HG03432 (cell line): ENCODE results near the gene ACKR1.

ENCODE experiments used
- ATAC-seq: cut with Tn5 transposase; IDR thresholded peaks from one replicate; pipeline ENCODE4 v1.9.1; 2021; ENCODE audit warnings: mild to moderate bottlenecking, moderate library complexity; ENCODE audit not compliant: unreplicated experiment

ACKR1 gene, protein sequence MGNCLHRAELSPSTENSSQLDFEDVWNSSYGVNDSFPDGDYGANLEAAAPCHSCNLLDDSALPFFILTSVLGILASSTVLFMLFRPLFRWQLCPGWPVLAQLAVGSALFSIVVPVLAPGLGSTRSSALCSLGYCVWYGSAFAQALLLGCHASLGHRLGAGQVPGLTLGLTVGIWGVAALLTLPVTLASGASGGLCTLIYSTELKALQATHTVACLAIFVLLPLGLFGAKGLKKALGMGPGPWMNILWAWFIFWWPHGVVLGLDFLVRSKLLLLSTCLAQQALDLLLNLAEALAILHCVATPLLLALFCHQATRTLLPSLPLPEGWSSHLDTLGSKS

DNA sequence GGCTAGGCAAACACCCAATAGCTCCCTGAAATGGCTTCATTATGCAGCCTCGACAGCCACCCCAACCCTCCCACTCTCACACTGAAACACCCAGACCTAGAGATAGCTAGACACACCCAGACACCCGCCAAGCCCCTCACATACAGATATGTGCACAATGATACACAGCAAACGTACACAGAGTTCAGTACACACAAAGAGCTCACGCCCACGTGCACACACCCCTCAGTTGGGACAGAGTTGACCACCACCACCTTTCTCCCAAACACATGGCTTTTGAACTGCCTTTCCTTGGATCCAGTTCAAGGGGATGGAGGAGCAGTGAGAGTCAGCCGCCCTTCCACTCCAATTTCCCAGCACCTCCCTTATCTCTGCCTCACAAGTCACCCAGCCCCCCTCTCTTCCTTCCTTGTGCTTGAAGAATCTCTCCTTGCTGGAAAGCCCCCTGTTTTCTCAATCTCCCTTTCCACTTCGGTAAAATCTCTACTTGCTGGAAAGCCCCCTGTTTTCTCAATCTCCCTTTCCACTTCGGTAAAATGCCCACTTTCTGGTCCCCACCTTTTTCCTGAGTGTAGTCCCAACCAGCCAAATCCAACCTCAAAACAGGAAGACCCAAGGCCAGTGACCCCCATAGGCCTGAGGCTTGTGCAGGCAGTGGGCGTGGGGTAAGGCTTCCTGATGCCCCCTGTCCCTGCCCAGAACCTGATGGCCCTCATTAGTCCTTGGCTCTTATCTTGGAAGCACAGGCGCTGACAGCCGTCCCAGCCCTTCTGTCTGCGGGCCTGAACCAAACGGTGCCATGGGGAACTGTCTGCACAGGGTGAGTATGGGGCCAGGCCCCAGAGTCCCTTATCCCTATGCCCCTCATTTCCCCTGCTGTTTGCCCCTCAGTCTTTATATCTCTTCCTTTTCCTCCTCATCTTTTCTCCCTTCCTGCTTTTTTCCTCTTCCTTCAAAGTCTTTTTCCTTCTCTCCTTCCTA, at the start of gene ACKR1:
Gene ACKR1, plus strand, starts transcription at position 715 of the 981 bp plus-strand sequence. Its CDS starts 85 bp downstream, at position 800.
- ATAC-seq, result no peak

DNA sequence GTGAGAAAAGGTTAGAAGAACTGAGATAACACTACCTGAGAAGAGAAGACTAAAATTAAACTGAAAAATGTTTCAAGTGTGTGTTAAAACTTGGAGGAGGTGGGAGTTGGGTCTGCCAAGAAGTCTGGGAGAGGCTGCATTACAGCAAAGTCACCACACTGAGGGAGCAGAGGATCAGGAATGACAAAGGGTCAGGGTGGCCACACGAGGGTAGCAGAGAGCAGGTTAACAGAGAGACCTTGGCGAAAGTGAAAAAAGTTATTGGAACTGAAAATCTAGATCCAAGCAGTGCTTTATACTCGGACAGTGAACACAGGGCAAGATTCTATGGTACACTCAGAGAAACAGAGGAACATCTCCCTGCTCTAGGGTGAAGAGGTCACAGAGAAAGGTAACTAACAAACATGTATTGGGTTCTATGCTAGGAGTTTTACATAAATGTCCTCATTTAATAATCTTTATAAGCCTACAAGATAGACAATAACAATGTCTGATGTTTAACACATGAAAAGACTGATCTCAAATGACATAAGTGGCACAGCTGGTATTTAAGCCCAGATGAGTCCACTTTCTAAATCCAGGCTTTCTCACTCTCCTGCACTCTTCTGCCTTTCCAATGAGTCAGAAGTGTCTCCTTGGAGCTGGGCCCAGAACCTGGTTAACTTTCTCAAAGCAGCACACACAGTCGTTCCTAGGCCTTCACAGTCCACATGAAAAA, 43.5 kb upstream of the ACKR1 start:
- ATAC-seq, result peak; percentile 95

- no peak for ATAC-seq
These were observed 43.0 kb upstream of the ACKR1 start for GRCh38 chr1:159161719-159162026.

DNA sequence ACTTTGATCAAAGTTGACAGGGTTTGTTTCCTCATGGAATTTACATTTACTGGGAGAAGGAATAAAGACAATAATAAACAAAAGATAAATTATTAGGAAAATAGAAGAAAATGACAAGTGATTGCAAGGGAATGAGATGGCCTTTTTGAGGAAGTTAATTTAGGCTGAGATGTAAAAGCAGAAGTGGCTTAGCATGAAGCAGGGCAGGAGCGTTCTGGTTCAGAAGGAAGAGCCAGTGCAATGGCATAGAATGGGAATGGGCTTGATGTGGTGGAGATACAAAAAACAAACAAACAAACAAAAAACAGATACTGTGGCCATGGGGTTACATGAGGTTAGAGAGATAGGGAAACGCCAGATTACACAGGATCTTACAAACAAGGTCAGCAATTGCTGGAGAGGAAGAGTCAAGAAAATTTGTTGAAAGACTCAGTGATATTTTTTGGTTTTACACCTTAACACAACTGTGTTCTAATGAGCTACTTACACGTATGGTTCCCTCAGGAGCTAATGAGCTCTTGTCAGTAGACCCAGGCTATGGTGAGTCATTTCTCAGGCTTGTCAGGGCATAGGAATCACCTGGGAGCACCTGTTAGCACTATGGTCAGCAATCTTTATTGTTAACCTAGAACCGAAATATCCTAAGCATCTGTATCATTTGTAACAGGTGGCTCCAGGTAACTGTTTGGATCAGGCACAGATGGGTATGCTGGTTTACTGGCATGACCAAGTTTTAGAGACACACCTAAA, 42.0 kb upstream of the ACKR1 start:
- ATAC-seq, result no peak

GRCh38 chr1:159163614-159164228, 41.0 kb upstream of the ACKR1 start:
- ATAC-seq, result no peak

GRCh38 chr1:159168043-159168442, 36.6 kb upstream of the ACKR1 start:
- no peak for ATAC-seq

GRCh38 chr1:159170639-159171038, 34.0 kb upstream of the ACKR1 start:
- no peak for ATAC-seq

GRCh38 chr1:159171254-159171687, 33.4 kb upstream of the ACKR1 start, which contains the start of gene CADM3:
TSS of gene CADM3 (plus strand) at chr1:159171615. CDS start at chr1:159171766, 151 bp downstream.
- ATAC-seq, result no peak

DNA sequence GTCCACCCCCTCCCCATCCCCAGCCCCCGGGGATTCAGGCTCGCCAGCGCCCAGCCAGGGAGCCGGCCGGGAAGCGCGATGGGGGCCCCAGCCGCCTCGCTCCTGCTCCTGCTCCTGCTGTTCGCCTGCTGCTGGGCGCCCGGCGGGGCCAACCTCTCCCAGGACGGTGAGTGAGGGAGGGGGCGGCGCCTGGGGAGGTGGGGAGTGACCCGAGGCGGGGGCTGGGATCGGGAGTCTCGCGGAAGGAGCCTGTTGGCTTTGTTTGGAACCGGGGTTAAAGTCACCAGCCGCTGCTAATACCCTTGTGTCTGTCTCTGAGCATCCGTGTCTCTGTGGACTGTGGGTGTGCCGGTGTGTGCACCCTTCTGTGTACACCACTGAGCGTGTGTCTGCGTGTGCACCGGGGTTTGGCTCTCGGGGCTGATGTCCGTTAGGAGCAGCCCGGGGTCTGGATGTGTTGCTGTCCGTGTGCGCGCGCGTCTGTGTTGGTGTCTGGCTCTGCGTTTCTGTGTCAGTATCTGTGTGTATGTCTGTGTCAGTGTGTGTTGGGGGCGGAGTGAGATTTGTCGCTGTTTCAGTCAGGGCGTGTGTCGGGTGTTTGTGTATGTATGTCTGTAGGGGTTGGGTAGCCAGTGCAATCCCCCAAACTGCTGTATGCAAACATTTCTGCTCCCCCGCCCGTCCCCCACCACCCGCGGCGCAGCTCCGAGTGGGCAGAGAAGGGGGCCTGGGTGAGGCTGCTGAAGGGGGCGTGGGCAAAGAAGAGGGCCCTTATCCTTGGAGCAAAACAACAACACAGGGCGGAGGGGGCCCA, 32.8 kb upstream of the ACKR1 start:
- ATAC-seq, result no peak

GRCh38 chr1:159172614-159173291, 31.9 kb upstream of the ACKR1 start:
- no peak for ATAC-seq

GRCh38 chr1:159173320-159173719, 31.4 kb upstream of the ACKR1 start:
- no peak for ATAC-seq

- ATAC-seq, result no peak
These were observed 29.1 kb upstream of the ACKR1 start for GRCh38 chr1:159175571-159175970.

DNA sequence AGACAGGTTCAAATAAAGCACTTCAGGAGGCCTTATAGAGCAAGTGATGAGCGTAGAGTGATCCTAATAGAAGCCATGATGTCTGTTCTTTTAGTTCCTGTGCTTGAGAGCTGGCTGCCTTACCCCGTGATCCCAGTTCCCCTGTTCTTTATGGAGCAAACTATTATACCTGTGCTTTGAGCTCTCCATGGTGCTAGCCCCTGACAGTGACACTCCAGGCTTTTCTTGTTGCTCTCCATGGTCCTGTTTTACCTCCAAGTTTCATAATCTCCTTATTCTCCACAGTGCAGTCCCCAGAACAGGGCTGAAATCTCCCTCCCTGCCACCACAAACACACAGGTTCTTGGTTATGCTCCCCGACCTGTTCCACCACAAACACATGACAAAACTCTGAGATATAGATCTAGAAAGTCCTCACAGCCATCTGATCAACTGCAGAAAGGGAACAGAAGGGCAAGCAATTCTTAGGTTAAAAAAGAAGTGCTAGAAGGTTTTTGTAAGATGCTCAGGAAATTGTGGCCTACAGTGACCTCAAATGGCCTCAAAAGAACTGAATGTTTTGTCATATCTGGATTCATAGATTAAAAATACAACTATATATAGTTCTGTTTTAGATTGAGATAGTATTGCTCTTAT, 27.3 kb upstream of the ACKR1 start:
- peak; percentile 59 for ATAC-seq

- ATAC-seq, result no peak
These were observed 24.8 kb upstream of the ACKR1 start for GRCh38 chr1:159179906-159180305.

- no peak for ATAC-seq
These were observed 24.2 kb upstream of the ACKR1 start for GRCh38 chr1:159180516-159180915.

- ATAC-seq, result no peak
These were observed 23.2 kb upstream of the ACKR1 start for GRCh38 chr1:159181328-159182024.

DNA sequence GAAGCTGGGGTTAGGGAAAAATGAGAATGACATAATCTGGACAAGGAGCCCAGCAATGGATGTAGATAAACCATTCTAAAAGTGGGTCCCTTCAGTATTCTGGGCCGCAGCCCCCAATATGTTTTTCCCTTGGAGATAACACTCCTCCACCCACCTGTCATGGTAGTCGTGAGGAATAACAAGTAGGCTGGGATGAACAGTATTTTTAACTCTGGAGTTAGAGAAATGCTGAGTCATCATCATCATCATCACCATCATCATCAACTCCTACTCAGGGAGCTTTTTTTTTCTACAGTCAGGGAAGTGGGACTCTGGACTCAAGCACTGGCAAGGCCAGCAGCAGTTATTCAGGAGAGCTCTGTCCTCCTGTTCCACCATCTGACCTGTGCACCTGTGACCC, 20.5 kb upstream of the ACKR1 start:
- no peak for ATAC-seq

DNA sequence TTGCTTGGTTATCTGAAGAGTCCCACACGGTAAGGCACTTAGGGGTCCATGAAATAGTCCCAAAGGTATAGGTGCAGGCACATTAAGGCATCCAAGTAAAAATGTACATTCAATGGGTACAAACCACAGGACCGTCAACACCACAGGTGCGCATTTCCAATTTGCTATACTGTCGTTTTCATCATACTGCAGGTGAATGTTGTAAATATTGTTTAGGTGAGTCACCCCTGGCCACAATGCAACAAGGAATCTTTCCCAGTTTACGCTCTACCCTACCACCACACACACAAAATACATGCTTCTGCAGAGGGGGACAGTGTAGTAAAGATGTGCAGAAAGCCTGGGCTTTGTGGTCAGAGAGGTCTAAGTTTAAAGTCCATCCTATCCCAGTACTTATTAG, 19.6 kb upstream of the ACKR1 start:
- ATAC-seq, result no peak
